G401 (cell line): ENCODE data around the gene GALNT18. TPM values are rescaled to one million over a fixed set of nuclear protein-coding genes. Genes with fewer than 3 reads are reported as not detected.

Experiments
- DNase-seq: peaks from one replicate; pipeline ENCODE4 v3.0.0-alpha.2; 2015; ENCODE audit warnings: low spot score
- in situ Hi-C: cut with HindIII; loops from 2 replicates; pipeline ENCODE4 v1.10.0; 2016; ENCODE audit warnings: low sequenced_read_pairs, mixed read lengths
- total RNA-seq: library from RNA; depleted of rRNA; stranded (reverse); fragments of >200 nt; shearing (Covaris generic); gene quantifications from 2 replicates; pipeline ENCODE4 v1.2.3, GENCODE V29; 2014

Gene GALNT18
- total RNA-seq, 1 experiment from 2014 or later, result not detected

DNA sequence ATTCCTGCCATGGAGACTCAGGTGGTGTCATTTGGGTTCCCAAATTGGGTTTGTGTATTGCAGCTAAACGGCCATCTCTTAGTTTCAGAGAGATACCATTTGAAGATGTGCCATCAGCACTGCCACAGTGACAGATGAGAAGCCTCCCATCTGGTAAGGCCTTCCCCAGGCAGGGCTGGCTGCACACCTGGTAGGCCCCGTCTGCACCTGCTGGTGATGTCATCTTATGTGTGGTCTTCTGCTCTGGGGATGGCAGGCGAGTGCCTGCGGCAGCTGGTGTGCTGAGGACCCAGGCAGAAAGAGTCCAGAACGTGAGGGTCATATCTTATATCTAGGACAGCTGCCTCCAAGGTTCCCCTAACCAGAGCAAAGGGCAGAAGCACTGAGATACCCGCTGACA is 369.4 kb downstream of the GALNT18 start:
- in situ Hi-C loops, result no loop called here
- DNase-seq, result no peak

DNA sequence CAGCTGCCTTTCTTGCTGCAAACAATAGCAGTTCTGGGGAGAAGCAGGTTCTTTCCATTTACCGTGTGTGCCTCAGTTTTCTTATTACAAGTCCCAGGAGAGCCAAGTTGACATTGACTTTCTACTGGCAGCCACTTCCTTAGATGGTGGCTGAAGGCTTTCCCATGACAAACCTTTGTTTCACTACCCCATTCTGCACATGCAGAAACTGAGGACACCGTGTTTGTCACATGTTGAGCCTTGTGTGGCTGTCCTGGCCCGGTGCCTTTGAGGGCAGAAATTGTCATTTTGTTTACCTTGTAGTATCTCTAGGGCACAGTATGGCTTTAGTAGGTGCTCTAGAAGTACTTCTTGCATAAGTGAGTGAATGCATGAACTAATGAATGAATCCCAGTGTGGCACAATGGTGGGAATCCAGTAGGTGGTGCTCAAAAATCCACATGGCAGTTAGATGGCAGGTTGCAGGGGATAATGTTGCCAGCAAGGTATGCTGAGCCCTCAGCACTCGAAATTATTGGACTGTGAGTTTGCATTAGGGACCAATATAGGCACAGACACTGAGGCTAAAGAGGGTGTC is 370.3 kb downstream of the GALNT18 start:
- DNase-seq, result no peak
- in situ Hi-C loops, result no loop called here

DNA sequence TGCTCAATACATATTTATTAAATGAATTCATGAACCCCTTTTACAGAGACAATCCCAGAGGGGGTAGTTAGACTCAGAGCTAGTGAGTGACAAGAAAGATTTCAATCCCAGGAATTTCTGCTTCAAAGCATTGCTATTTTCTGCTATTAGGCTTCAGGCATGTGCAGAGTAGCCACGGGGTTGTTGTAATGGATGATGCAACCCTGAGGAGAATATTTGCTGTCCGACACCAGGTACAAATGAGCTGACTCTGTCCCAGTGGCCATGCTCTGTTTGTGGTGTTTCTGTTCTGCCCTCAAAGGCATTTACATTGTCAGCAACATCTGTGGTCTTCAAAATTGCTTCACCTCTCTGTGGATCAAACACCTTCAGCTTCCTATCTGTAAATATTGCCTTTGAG is 371.3 kb downstream of the GALNT18 start:
- in situ Hi-C loops, result no loop called here
- DNase-seq, result no peak

DNA sequence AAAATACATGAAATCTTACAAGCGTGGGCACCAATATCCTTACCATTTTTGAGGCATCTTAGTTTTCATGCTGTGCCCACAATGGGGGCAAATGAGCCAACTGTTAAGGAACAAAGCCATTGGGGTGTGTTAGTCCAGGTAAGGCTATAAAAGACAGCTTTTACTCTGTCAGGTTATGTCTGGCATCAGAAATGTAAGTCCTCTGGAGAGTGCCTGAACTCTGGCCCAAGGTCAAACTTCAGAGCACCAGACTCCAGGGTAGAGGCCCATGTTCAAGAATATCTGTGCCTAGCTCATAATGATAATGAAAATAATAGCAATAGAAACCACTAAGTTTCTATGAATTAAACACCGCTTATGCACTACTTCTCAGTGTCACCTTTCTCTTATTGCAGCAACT is 374.2 kb downstream of the GALNT18 start:
- in situ Hi-C loops, result no loop called here
- peak; percentile 10 for DNase-seq

- DNase-seq, result no peak
- in situ Hi-C loops, result no loop called here
Observed at GRCh38 chr11:11247086-11247485, 374.7 kb downstream of the GALNT18 start.

DNA sequence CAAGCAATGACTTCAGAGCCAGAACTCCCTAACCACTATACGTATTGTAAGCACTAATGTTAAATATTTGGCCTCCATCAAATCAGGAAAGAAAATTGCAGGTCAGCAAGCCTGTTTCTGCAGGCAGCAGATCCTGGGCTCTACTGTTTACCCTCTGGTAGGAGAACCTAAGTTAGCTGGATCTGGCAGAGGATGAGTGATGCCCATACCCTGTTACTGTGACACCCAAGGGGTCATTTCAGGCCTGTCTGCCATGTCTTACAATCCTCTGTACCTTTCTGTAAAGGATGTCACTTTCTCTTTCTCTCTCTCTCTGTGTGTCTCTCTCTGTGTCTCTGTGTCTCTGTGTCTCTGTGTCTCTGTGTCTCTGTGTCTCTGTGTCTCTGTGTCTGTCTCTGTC is 375.6 kb downstream of the GALNT18 start:
- no peak for DNase-seq
- in situ Hi-C loops, result no loop called here

GRCh38 chr11:11245453-11245852 is 376.4 kb downstream of the GALNT18 start:
- DNase-seq, result no peak
- in situ Hi-C loops, result no loop called here

GRCh38 chr11:11244470-11245080 is 377.2 kb downstream of the GALNT18 start:
- in situ Hi-C loops, result no loop called here
- DNase-seq, result no peak

GRCh38 chr11:11243590-11244469 is 378.0 kb downstream of the GALNT18 start:
- DNase-seq, result no peak
- in situ Hi-C loops, result no loop called here

DNA sequence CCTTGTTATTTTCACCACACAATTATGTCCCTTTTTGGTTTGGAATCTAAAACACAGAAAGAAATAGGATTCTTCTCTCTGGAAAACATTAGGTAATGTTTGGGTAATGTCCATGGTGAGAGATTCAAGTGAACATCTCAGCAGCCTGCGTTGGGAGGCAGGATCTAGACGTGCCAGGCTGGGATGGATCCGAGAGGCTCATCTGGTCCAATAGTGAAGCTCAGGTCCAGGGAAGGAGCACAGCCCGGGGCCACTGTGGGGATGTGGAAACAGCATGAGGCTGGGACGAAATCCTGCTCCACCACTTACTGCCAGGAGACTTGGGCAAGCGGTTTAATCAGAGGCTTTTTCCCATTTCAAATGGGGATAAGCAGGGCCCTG is 378.6 kb downstream of the GALNT18 start:
- in situ Hi-C loops, result no loop called here

GRCh38 chr11:11241284-11241683 is 380.5 kb downstream of the GALNT18 start:
- in situ Hi-C loops, result no loop called here
- no peak for DNase-seq

More for the DNA sequence above, 378.6 kb downstream of the GALNT18 start:
- no peak for DNase-seq

GRCh38 chr11:11239959-11240358 is 381.8 kb downstream of the GALNT18 start:
- no peak for DNase-seq
- in situ Hi-C loops, result no loop called here

DNA sequence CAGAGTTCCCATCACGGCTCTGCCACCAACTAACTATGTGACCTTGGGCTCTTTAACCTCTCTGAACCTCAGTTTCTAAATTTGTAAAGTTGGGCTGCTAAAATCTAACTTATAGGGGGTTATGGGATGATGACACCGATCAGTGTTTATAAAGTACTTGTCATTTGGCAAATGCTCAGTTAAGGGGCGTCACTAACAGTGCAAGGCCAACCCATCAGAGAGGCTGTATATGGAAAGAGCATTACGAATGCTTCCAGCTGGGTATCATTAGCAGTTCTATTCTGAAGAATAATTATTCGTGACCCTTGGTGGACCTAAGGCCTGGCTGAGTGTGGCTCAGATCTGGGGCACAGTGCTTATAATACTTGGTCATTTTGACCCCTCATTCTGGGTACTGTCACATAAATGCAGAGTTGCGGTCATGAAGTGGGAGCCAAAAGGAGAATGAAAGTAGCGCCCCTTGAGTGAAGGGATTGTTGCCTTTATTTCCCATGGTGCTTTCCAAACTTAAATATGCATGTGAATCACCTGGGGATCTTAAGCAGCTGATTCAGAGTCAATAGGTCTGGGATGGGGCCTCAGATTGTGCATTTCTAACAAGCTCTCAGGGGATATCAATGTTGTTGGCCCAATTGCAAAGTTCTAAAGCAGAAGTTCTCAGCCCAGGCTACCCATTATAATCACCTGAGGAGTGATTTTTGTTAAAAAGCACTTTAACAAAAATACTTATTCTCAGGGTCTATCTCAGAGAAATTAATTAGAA is 384.6 kb downstream of the GALNT18 start:
- DNase-seq, result no peak
- in situ Hi-C loops, result no loop called here

DNA sequence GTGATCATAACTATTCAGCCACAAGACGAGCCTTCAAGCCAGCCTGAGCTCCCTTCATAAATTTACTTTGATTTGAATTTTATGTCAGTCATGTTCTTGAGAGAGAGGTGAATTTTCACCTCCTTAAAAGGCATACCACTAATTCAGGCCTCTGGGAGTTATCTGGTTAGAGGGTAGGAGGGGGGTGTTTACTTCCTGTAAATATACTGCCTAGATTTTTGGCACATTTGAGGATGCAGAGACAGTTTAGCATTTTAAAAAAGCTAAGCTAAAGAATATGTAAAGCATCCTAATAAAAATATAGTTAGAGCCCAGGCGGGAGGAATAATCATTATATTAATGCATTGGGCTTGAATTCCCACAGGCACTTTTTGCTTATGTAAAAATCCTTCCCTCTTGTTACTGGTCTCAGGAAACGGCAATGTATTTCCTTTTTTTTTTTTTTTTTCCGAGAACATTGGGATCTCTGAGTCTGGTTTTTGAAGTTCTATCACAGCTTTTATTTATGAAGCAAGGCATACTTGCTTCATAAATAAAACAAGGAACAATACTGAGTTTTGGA is 385.2 kb downstream of the GALNT18 start:
- in situ Hi-C loops, result no loop called here
- no peak for DNase-seq

DNA sequence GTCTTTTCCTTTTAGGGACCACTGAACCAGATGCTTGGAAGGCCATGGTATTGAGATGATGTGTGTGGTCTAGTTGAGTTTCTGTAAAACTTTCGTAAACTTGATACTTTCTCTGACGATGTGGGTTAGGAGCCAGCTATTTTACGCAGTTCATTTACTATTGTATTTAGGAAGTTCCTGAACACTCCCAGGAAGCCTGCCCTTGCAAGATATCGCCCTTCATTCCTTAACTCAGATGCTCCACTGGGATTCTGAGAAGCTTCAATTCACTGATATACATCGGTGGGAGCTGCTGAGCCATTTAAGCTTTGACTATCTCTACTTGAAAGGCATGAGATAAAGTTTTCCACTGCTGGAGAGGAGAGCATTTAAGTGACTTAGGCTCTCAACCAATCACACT is 390.0 kb downstream of the GALNT18 start:
- no peak for DNase-seq
- in situ Hi-C loops, result no loop called here

- in situ Hi-C loops, result no loop called here
- no peak for DNase-seq
Observed at GRCh38 chr11:11230802-11231562, 390.8 kb downstream of the GALNT18 start.

GRCh38 chr11:11230087-11230486 is 391.7 kb downstream of the GALNT18 start:
- in situ Hi-C loops, result no loop called here
- DNase-seq, result no peak

- in situ Hi-C loops, result no loop called here
- no peak for DNase-seq
Observed at GRCh38 chr11:11229647-11230046, 392.2 kb downstream of the GALNT18 start.
